ENCODE data around the gene CPNE7.

DNA sequence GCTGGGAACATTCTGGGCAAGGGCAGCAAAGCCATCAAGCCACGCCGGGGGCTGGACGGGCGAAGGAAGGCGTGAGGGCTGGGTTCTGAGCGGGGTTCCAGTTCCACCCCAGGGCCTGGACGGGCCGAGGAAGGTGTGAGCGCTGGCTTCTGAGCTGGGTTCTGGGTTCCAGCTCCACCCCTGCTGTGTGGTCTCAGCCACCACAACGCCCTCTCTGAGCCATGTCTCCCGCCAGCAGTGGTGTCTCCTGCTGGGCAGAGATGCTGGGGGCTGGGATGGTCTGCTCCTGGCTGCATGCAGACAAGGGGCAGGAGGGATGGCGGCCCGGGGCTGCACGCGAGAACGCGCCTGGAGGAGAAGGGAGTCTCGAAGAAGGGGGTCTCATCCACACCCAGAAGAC is 3.9 kb upstream of the CPNE7 start:
- TF ChIP-seq CTCF (conservative IDR thresholded peaks at IDR 0.05; ENCODE audit: low read depth, low read length) (no peak), EZH2 (IDR thresholded peaks at IDR 0.05; ENCODE audit: borderline replicate concordance, low read depth, low read length, poor library complexity, severe bottlenecking) (no peak)
